Measurements from ENCODE around the gene TMEM171.

DNA sequence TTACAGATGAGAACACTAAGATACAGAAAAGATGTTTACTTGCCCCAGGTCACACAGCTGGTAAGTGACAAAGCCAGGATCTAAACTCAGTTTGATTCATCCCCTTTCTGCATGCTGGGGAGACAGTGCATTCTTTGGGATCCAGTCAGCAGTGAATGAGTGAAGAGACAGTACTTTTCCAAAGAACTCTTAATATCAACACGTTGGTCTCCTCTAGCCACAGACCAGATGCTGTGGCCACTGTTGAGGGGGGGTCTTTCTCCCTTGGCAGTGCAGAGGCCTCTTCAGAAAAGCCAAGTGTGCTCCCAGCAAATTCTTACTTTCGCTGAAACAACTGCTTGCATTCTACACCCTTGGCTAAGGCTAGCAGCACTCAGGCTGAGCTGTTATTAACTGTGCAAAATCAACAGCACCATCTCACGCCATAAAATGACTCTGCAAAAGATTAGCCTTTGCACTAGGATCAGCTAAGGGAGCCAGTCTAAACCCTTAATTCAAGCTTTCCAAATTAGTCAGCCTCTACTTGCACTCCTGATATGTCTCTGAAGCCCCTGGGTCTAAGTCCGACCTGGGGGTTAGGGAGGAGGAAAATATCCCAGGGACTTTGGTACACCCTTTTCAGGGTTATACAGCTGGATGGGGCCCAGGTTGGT lies 4.8 kb upstream of the TMEM171 start:
- TF ChIP-seq, protein P1, sequence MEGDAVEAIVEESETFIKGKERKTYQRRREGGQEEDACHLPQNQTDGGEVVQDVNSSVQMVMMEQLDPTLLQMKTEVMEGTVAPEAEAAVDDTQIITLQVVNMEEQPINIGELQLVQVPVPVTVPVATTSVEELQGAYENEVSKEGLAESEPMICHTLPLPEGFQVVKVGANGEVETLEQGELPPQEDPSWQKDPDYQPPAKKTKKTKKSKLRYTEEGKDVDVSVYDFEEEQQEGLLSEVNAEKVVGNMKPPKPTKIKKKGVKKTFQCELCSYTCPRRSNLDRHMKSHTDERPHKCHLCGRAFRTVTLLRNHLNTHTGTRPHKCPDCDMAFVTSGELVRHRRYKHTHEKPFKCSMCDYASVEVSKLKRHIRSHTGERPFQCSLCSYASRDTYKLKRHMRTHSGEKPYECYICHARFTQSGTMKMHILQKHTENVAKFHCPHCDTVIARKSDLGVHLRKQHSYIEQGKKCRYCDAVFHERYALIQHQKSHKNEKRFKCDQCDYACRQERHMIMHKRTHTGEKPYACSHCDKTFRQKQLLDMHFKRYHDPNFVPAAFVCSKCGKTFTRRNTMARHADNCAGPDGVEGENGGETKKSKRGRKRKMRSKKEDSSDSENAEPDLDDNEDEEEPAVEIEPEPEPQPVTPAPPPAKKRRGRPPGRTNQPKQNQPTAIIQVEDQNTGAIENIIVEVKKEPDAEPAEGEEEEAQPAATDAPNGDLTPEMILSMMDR (IDR thresholded peaks at IDR 0.05; ENCODE audit: borderline replicate concordance, extremely low read depth, low read length, poor library complexity, severe bottlenecking), result no peak
- TF ChIP-seq EZH2 (IDR thresholded peaks at IDR 0.05; ENCODE audit: borderline replicate concordance, low read depth, low read length, severe bottlenecking), result no peak
